22Rv1 (cell line): ENCODE data around the gene FNBP1.

Experiments
- ZFX ChIP-seq: fragments of 450-650 bp; IDR thresholded peaks from 2 replicates; pipeline ENCODE4 v1.6.1; 2017; ENCODE audit warnings: antibody characterized with exemption, borderline replicate concordance
- TF ChIP-seq, protein P1 (sequence below): fragments of 450-650 bp; IDR thresholded peaks from 2 replicates; pipeline ENCODE4 v1.5.1; 2017; ENCODE audit warnings: mild to moderate bottlenecking

- TF ChIP-seq, protein P1, sequence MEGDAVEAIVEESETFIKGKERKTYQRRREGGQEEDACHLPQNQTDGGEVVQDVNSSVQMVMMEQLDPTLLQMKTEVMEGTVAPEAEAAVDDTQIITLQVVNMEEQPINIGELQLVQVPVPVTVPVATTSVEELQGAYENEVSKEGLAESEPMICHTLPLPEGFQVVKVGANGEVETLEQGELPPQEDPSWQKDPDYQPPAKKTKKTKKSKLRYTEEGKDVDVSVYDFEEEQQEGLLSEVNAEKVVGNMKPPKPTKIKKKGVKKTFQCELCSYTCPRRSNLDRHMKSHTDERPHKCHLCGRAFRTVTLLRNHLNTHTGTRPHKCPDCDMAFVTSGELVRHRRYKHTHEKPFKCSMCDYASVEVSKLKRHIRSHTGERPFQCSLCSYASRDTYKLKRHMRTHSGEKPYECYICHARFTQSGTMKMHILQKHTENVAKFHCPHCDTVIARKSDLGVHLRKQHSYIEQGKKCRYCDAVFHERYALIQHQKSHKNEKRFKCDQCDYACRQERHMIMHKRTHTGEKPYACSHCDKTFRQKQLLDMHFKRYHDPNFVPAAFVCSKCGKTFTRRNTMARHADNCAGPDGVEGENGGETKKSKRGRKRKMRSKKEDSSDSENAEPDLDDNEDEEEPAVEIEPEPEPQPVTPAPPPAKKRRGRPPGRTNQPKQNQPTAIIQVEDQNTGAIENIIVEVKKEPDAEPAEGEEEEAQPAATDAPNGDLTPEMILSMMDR = no peak
- no peak for TF ChIP-seq ZFX
Observed at GRCh38 chr9:129874261-129875101, 168.5 kb downstream of the FNBP1 start.
